ENCODE data around the gene FBXL16. TPM values are rescaled to one million over a fixed set of nuclear protein-coding genes. Genes with fewer than 3 reads are reported as not detected.

FBXL16 gene
- total and polyA plus RNA-seq, 2 of the 13 experiments (the other 11 are each of a cell fraction or from before 2014, with no cell fraction given), result 0.22 to 2.0 TPM

DNA sequence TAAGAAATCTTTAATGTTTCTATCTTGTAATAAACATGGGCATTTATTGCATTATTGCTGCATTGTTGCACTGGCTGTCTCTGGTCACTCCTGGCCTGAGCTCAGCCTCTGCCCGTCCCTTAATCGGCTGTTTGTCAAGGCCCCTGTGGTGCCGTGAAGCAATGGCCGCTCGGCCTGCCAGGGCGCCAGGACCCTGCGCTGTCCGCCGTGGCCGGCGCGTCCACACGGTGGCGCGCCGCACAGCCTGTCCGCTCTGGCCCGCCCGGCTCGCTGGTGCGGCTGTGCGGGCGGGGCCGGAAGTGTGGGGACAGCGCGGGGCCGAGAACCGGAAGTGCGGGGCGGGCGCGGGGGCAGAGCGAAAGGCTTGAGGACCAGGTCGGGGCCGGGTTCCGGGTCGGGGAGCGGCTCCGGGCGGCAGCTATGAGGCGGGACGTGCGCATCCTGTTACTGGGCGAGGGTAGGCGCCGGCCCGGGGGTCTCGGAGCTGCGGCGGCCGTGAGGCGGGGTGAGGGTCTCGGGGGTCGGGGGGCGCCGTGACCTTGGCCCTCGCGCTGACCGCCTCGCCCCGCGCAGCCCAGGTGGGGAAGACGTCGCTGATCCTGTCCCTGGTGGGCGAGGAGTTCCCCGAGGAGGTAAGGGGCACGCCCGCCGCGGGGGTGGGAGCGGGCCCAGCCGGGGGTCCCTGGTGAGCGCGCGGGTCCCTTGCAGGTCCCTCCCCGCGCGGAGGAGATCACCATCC is 37.7 kb downstream of the FBXL16 start, which contains the start of gene RHOT2 (continued):
- TF ChIP-seq CCDC6 (CRISPR knock-in tag; IDR thresholded peaks at IDR 0.05) (peak; percentile 96), ASH2L (IDR thresholded peaks at IDR 0.05; ENCODE audit: insufficient read length, low read depth, low read length) (peak; percentile 68), ZFX (CRISPR knock-in tag; IDR thresholded peaks at IDR 0.05; ENCODE audit: low read depth) (peak; percentile 89), U2AF1 (optimal IDR thresholded peaks at IDR 0.05; ENCODE audit: low read depth, low read length) (peak; percentile 39), E2F1 (CRISPR knock-in tag; IDR thresholded peaks at IDR 0.05) (peak; percentile 18; the same call in 1 of the 2 replicates), ZNF776 (CRISPR knock-in tag; IDR thresholded peaks at IDR 0.05) (no peak), ZBTB7A (CRISPR knock-in tag; IDR thresholded peaks at IDR 0.05) (0 out of 2 replicates have a peak, but pooled peaks have one; percentile 67), KLF12 (CRISPR knock-in tag; IDR thresholded peaks at IDR 0.05; ENCODE audit: borderline replicate concordance) (peak; percentile 88; the same call in 1 of the 2 replicates), ARID4A (CRISPR knock-in tag; IDR thresholded peaks at IDR 0.05; ENCODE audit: borderline replicate concordance) (peak; percentile 92; the same call in 1 of the 2 replicates), ZNF367 (CRISPR knock-in tag; IDR thresholded peaks at IDR 0.05; ENCODE audit: borderline replicate concordance) (no peak), SAP130 (CRISPR knock-in tag; IDR thresholded peaks at IDR 0.05; ENCODE audit: low read depth) (peak; percentile 97), HBP1 (CRISPR knock-in tag; IDR thresholded peaks at IDR 0.05; ENCODE audit: low read depth) (peak; percentile 91)
- TF ChIP-seq, protein P1, sequence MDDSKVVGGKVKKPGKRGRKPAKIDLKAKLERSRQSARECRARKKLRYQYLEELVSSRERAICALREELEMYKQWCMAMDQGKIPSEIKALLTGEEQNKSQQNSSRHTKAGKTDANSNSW (CRISPR knock-in tag; IDR thresholded peaks at IDR 0.05; ENCODE audit: borderline replicate concordance), result 0 out of 2 replicates have a peak, but pooled peaks have one; percentile 49
- TF ChIP-seq, protein P2, sequence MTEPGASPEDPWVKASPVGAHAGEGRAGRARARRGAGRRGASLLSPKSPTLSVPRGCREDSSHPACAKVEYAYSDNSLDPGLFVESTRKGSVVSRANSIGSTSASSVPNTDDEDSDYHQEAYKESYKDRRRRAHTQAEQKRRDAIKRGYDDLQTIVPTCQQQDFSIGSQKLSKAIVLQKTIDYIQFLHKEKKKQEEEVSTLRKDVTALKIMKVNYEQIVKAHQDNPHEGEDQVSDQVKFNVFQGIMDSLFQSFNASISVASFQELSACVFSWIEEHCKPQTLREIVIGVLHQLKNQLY (CRISPR knock-in tag; IDR thresholded peaks at IDR 0.05), result no peak; the same call in 1 of the 2 replicates
- TF ChIP-seq, protein P3, sequence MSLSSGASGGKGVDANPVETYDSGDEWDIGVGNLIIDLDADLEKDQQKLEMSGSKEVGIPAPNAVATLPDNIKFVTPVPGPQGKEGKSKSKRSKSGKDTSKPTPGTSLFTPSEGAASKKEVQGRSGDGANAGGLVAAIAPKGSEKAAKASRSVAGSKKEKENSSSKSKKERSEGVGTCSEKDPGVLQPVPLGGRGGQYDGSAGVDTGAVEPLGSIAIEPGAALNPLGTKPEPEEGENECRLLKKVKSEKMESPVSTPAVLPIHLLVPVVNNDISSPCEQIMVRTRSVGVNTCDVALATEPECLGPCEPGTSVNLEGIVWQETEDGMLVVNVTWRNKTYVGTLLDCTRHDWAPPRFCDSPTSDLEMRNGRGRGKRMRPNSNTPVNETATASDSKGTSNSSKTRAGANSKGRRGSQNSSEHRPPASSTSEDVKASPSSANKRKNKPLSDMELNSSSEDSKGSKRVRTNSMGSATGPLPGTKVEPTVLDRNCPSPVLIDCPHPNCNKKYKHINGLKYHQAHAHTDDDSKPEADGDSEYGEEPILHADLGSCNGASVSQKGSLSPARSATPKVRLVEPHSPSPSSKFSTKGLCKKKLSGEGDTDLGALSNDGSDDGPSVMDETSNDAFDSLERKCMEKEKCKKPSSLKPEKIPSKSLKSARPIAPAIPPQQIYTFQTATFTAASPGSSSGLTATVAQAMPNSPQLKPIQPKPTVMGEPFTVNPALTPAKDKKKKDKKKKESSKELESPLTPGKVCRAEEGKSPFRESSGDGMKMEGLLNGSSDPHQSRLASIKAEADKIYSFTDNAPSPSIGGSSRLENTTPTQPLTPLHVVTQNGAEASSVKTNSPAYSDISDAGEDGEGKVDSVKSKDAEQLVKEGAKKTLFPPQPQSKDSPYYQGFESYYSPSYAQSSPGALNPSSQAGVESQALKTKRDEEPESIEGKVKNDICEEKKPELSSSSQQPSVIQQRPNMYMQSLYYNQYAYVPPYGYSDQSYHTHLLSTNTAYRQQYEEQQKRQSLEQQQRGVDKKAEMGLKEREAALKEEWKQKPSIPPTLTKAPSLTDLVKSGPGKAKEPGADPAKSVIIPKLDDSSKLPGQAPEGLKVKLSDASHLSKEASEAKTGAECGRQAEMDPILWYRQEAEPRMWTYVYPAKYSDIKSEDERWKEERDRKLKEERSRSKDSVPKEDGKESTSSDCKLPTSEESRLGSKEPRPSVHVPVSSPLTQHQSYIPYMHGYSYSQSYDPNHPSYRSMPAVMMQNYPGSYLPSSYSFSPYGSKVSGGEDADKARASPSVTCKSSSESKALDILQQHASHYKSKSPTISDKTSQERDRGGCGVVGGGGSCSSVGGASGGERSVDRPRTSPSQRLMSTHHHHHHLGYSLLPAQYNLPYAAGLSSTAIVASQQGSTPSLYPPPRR (CRISPR knock-in tag; IDR thresholded peaks at IDR 0.05; ENCODE audit: borderline replicate concordance), result no peak
